NK-92 treated with Interleukin-12 subunit alpha and Interleukin-12 subunit beta, amount 100 ng/mL, for 24 hours (cell line): ENCODE results near the gene WDFY2.

Experiments used
- DNase-seq: peaks from one replicate; lab custom pipeline; 2025; lab: John Stamatoyannopoulos, UW

The WDFY2 gene

DNA sequence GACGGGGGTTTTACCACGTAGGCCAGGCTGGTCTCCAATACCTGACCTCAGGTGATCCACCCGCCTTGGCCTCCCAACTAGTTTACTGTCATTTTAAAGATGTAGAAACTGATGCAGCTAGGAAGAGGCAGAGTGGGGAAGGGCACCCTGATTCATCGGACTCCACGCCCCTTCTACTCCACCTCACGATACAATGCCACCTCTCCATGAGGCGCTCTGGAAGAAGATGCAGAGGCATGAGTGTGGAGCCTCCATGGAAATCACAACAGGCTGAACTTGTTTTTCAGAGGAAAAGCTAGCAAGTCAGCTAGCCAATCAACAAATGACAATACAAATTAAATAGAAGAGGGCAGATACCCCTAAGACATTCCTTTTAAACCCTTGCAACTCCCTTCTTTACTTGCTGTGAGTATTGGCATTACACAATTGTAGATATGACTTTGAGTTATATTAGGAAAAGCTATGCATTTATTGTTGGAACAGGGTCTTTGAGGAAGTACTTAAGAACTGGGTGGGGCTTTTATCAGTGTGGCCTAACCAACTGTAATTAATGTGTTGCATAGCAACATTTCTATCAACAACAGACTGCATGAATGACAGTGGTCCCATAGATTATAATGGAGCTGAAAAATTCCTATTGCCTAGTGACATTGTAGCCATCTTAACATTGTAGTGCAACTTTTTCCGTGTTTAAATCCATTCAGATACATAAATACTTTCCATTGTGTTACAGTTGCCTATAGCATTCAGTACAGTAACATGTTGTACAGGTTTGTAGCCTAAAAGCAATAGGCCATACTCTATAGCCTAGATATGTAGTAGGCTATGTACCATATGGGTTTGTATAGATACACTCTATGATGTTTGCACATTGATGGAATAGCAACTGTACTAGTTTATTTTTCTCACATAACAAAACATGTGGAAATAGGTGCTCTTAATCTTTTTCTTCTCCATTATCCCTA, 17.6 kb downstream of the WDFY2 start:
- no peak for DNase-seq

DNA sequence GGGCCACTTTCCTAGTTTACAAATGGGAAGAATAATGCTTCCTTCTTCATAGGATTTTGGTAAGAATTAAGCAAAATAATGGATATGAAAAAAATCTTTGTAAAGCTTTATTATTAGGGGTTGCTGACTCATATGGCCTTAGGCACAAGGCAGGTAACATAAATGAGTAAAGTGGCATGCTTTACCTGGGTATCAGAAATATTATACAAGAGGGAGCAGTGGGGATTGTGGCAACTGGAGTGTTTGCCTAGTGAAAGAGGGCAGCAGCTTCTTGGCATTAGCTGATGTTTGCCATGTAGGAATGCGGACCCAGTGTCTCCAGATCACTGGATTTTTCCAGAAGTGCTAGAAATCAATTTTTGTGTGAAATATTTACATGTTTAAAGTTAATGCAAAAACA, 19.5 kb downstream of the WDFY2 start:
- DNase-seq: no peak

DNA sequence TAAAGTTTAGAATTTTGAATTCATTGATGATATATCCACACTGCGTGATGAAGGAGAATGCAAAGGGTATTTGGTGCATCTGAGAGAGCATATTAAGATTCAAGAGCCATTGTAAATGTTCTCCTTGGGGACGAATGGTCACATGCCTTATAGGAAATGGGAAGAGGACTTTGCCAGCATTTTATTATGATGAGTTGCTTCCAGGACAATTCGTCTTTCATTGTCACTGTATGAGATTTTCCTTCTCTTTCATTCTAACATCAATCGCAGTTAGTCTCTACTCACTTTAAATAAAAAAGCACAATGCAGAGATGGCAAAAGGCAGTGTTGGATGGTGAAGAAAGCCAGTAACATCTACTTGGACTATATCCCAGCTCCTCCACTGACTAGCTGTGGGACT, 21.4 kb downstream of the WDFY2 start:
- DNase-seq: no peak

DNA sequence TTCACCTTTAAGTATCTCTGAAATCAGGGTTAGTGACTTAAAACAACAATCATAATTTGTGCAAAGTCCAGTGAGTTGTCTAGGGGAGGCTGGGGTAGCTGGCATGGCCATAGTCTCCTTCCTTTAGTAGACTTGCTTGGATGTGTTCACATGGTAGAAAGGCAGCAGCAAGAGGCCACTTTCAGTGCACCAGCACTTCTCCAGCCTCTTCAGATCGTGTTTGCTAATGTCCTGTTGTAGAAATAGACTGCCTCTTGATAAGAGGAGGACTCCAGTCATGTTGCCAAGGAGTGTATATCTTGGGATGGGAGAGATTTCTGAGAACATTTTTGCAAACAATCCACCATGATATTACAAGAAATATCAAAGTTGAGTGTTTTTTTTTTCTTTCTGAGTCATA, 22.9 kb downstream of the WDFY2 start:
- DNase-seq: no peak

- DNase-seq: no peak
These were observed 24.7 kb downstream of the WDFY2 start for GRCh38 chr13:51608857-51609406.

- no peak for DNase-seq
These were observed 28.6 kb downstream of the WDFY2 start for GRCh38 chr13:51612867-51613266.

- DNase-seq: no peak
These were observed 29.3 kb downstream of the WDFY2 start for GRCh38 chr13:51613535-51613934.

DNA sequence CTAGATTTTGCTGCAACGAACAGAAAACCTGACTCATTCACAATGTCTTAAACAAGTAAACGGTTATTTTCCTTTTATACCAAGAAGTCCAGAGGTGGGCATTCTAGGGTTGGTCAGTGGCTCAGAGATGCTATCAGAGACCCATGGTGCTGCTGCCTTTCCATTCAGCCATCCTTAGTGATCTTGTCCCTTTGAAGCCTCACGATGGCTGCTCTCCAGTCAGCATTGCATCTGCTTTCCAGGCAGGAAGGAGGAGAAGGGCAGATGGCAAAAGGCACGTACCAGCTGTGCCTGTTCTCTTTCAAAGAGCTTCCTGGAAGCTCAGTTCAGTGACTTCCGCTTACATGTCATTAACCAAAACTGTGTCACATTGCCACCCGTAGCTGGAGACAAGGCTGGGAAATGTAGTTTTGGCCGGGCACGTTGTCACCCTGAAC, 30.1 kb downstream of the WDFY2 start:
- DNase-seq: no peak

- DNase-seq: no peak
These were observed 34.4 kb downstream of the WDFY2 start for GRCh38 chr13:51618626-51619025.

GRCh38 chr13:51619614-51620013, 35.4 kb downstream of the WDFY2 start:
- DNase-seq: no peak

GRCh38 chr13:51620165-51620983, 36.1 kb downstream of the WDFY2 start:
- no peak for DNase-seq

- no peak for DNase-seq
These were observed 37.3 kb downstream of the WDFY2 start for GRCh38 chr13:51621602-51622001.

DNA sequence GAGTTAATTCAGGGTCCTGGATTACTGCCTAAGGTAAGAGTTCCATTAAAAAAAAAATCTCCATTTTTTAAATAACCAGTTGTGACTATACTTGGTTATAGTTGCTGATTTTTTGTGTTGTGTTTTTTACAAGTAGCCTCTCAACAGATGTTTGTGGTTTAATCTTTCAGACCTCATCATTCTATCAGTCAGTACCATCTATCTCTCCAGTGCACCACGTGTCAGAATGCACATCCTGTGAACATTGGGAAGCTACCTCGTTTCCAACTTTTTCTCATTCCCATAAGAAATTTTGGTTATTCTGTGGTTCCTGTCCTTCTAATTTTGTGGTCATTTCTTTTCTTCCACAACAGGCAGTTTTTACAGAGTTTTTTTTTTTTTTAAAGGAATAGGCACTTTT, 39.2 kb downstream of the WDFY2 start:
- DNase-seq: no peak

- DNase-seq: no peak
These were observed 39.9 kb downstream of the WDFY2 start for GRCh38 chr13:51624207-51624606.

- no peak for DNase-seq
These were observed 40.6 kb downstream of the WDFY2 start for GRCh38 chr13:51624695-51625345.

DNA sequence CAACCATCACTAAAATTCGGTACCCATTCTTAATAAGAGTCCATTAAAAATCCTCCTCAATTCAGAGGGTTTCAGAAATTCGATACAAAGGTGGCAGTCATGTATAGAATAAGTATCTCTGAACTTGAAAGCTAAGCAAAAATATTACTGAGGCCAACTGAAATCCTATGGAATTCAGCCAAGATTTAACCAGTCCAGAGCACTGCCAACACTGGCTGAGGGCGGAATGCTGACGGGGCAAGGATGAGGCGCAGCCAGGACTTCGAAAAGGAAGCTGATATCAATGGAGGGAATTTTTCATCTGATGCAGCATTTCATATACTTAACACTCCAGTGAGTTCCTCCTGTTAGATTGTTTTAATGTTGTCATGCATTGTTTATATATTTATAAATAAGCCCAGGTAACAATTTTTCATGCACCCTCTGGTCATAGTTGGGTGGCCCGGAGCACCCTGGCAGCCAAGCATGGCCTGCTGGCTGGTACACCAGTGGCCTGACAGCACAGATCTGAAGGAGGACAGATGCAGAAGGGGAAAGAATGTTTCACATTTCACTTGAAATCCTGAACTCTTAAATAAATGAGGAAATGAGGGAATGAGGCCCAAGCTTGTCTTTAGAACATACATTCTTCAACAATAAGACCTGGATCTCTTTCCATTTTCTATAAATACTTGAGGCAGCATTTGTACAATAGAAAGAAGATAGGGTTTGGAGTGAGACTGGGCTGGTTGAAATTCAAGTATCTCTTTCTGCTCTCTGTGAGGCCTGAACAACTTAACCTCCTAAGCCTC, 41.5 kb downstream of the WDFY2 start:
- no peak for DNase-seq

DNA sequence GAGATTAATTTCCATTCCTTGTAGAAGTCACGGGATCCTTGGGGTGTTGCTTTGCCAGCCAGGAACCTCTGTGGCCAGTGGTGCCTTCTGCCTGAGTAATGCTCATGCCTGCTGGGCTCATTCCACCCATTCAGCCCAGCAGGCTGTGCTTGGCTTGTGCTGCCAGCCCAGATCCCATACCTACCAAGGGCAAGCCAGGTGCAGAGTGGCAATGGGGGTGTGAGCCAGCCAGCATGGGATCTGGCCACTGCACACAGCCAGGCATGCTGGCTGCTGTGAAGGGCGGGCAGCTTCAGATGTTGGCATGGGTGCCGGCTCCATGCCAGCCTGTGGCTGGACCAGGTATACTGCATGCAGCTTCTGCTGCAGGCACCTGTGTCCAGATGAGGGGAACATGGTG, 42.5 kb downstream of the WDFY2 start:
- DNase-seq: no peak

DNA sequence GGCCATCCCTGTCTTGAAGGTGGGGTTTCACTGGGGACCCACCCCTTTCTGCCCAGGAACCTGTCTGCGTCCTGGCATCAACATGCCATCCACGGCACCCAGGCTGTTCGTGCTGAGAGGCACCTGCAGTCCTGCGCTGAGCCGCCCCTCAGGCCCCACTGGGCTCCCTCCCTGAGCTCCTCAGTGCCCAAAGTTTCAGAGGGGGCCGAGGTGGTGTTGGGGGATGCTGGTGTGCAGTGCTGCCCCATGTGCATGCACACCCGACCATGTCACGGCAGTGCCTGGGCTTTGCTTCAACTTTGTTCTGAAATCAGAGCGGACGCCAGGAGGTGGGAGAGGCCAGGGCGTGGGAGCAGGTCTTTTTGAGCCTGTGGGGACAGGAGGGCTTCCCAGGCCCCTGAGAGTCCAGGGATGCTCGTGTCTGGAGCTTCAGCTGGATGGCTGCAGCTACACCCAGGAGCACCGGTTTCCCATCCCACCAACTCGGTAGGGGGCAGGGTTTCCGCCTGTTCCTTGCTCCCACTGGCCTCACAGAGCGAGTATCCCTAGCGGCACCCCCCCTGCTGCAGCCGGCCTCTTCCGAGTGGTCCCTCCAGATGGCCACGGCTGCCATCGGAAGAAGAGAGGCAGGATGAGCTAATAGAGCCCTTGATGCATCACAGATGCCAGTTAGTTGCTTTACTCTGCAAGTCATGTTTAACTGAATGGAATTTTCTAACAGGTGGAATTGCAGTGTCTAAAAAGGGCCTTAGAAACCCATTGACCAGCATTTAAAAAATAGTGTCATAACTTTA, 44.0 kb downstream of the WDFY2 start:
- no peak for DNase-seq

GRCh38 chr13:51629491-51630287, 45.4 kb downstream of the WDFY2 start:
- no peak for DNase-seq

DNA sequence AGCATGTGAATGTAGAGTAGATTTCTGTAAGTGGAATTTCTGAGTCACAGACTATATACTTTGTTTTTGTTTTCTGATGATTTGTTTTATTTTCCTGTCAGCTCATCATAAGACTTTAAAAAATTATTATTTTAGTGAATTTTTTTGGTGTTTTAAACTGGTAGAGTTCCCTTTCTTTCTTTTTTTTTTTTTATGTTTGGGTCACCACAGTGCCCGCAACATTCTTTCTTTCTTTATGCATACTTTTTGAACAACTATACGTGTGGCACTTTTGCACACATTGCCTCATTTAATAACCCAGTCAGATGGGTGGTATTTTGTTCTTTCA, 46.0 kb downstream of the WDFY2 start:
- no peak for DNase-seq
